ENCODE measurements around the gene FAM229B. TPM values are rescaled to one million over a fixed set of nuclear protein-coding genes. Genes with fewer than 3 reads are reported as not detected.

FAM229B gene
- total and polyA plus RNA-seq, 2 experiments from 2014 or later = 12.0 to 57.3 TPM

- H2AFZ ChIP-seq = no peak overlapping the region
- in situ Hi-C loops (cut with MboI) = no loop called here
- no peak overlapping the region for H3K9ac ChIP-seq
- H3K36me3 ChIP-seq (ENCODE audit: low read depth) = peaks cover 21% of the 10 kb centered on the region
- TF ChIP-seq EZH2phosphoT487 (IDR thresholded peaks at IDR 0.05; ENCODE audit: insufficient read depth, low read depth) (no peak), EZH2 (IDR thresholded peaks at IDR 0.05; ENCODE audit: insufficient read depth, poor library complexity, severe bottlenecking) (no peak)
- peak; percentile 6 for DNase-seq
- H3K27me3 ChIP-seq (replicated peaks; ENCODE audit: insufficient read depth) = no peaks in the 10 kb centered on the region
- no peaks in the 10 kb centered on the region for H3K9me3 ChIP-seq (ENCODE audit: low read depth)
- H3K27ac ChIP-seq = no peak overlapping the region
- no peaks in the 10 kb centered on the region for H3K9me2 ChIP-seq (ENCODE audit: insufficient read depth)
- peaks cover 30% of the 10 kb centered on the region for H3F3A ChIP-seq (ENCODE audit: insufficient read depth)
- H3K79me2 ChIP-seq (ENCODE audit: insufficient read depth) = no peaks in the 10 kb centered on the region
- WGBS, 2 experiments (ENCODE audit: low coverage in 1 of 2, low lambda C conversion rate in 2 of 2, missing lambda C conversion rate in 2 of 2) = 58% methylated on average over 6 of the region's 6 CpGs
- no peak overlapping the region for H3K4me2 ChIP-seq (ENCODE audit: unreplicated experiment)
- peaks cover 9% of the 10 kb centered on the region; the same call in 1 of the 2 replicates for H3K4me1 ChIP-seq (ENCODE audit: insufficient read depth)
- H3K4me3 ChIP-seq = no peak overlapping the region
- H4K20me1 ChIP-seq (ENCODE audit: insufficient read depth) = no peaks in the 10 kb centered on the region
These were observed 21.9 kb upstream of the FAM229B start for GRCh38 chr6:112065426-112065986.

GRCh38 chr6:112066606-112067005, 20.8 kb upstream of the FAM229B start:
- TF ChIP-seq EZH2 (IDR thresholded peaks at IDR 0.05; ENCODE audit: insufficient read depth, poor library complexity, severe bottlenecking) (no peak), EZH2phosphoT487 (IDR thresholded peaks at IDR 0.05; ENCODE audit: insufficient read depth, low read depth) (no peak)
- Histone ChIP-seq H3K9me2 (ENCODE audit: insufficient read depth) (no peaks in the 10 kb centered on the region), H3K9ac (no peak overlapping the region), H3F3A (ENCODE audit: insufficient read depth) (peaks cover 30% of the 10 kb centered on the region), H2AFZ (no peak overlapping the region), H4K20me1 (ENCODE audit: insufficient read depth) (no peaks in the 10 kb centered on the region), H3K79me2 (ENCODE audit: insufficient read depth) (no peaks in the 10 kb centered on the region), H3K9me3 (ENCODE audit: low read depth) (no peaks in the 10 kb centered on the region), H3K4me2 (ENCODE audit: unreplicated experiment) (no peak overlapping the region), H3K4me3 (no peak overlapping the region), H3K27ac (no peak overlapping the region), H3K27me3 (replicated peaks; ENCODE audit: insufficient read depth) (no peaks in the 10 kb centered on the region), H3K36me3 (ENCODE audit: low read depth) (peaks cover 30% of the 10 kb centered on the region), H3K4me1 (ENCODE audit: insufficient read depth) (peaks cover 6% of the 10 kb centered on the region; the same call in 1 of the 2 replicates)
- no peak for DNase-seq
- in situ Hi-C loops (cut with MboI) = no loop called here
- WGBS, 2 experiments (ENCODE audit: low coverage in 1 of 2, low lambda C conversion rate in 2 of 2, missing lambda C conversion rate in 2 of 2) = 97 to 99% methylated on average over 3 of the region's 3 CpGs

GRCh38 chr6:112081569-112081968, 5.8 kb upstream of the FAM229B start:
- H3K79me2 ChIP-seq (ENCODE audit: insufficient read depth) = peaks cover 18% of the 10 kb centered on the region
- H3K36me3 ChIP-seq (ENCODE audit: low read depth) = peaks cover 65% of the 10 kb centered on the region
- in situ Hi-C loops (cut with MboI) = no loop called here

GRCh38 chr6:112085286-112086065, 1.9 kb upstream of the FAM229B start:
- DNase-seq = no peak
- no peaks in the 10 kb centered on the region for H3K27me3 ChIP-seq (replicated peaks; ENCODE audit: insufficient read depth)
- no peak overlapping the region for H3K27ac ChIP-seq
- peaks cover 9% of the 10 kb centered on the region for H3K4me1 ChIP-seq (ENCODE audit: insufficient read depth)
- peaks cover 26% of the 10 kb centered on the region for H3K36me3 ChIP-seq (ENCODE audit: low read depth)
- H3K9ac ChIP-seq = peak overlapping the region; percentile 94
- TF ChIP-seq EZH2 (IDR thresholded peaks at IDR 0.05; ENCODE audit: insufficient read depth, poor library complexity, severe bottlenecking) (no peak), EZH2phosphoT487 (IDR thresholded peaks at IDR 0.05; ENCODE audit: insufficient read depth, low read depth) (no peak)
- peaks cover 28% of the 10 kb centered on the region for H3K79me2 ChIP-seq (ENCODE audit: insufficient read depth)
- H3K4me2 ChIP-seq (ENCODE audit: unreplicated experiment) = peak overlapping the region; percentile 81
- H3K4me3 ChIP-seq = peak overlapping the region; percentile 90
- no peak overlapping the region for H2AFZ ChIP-seq
- no peaks in the 10 kb centered on the region for H4K20me1 ChIP-seq (ENCODE audit: insufficient read depth)
- H3F3A ChIP-seq (ENCODE audit: insufficient read depth) = peaks cover 10% of the 10 kb centered on the region; the same call in 1 of the 2 replicates
- no peaks in the 10 kb centered on the region for H3K9me3 ChIP-seq (ENCODE audit: low read depth)
- H3K9me2 ChIP-seq (ENCODE audit: insufficient read depth) = no peaks in the 10 kb centered on the region
- WGBS, 2 experiments (ENCODE audit: low coverage in 1 of 2, low lambda C conversion rate in 2 of 2, missing lambda C conversion rate in 2 of 2) = 89 to 91% methylated on average over 8 of the region's 8 CpGs
- in situ Hi-C loops (cut with MboI) = no loop called here

More at GRCh38 chr6:112081569-112081968, 5.8 kb upstream of the FAM229B start:
- WGBS, 2 experiments (ENCODE audit: low coverage in 1 of 2, low lambda C conversion rate in 2 of 2, missing lambda C conversion rate in 2 of 2) = 92 to 94% methylated on average over 4 of the region's 4 CpGs
- TF ChIP-seq EZH2phosphoT487 (IDR thresholded peaks at IDR 0.05; ENCODE audit: insufficient read depth, low read depth) = no peak
- no peak for TF ChIP-seq EZH2 (IDR thresholded peaks at IDR 0.05; ENCODE audit: insufficient read depth, poor library complexity, severe bottlenecking)
- no peaks in the 10 kb centered on the region for H3K9me2 ChIP-seq (ENCODE audit: insufficient read depth)
- no peak overlapping the region for H3K9ac ChIP-seq
- H3F3A ChIP-seq (ENCODE audit: insufficient read depth) = peaks cover 2% of the 10 kb centered on the region; the same call in 1 of the 2 replicates
- no peaks in the 10 kb centered on the region for H3K9me3 ChIP-seq (ENCODE audit: low read depth)
- no peak overlapping the region for H2AFZ ChIP-seq
- no peak overlapping the region for H3K27ac ChIP-seq
- H3K4me1 ChIP-seq (ENCODE audit: insufficient read depth) = peaks cover 9% of the 10 kb centered on the region
- H3K4me3 ChIP-seq = no peak overlapping the region
- no peaks in the 10 kb centered on the region for H4K20me1 ChIP-seq (ENCODE audit: insufficient read depth)
- H3K4me2 ChIP-seq (ENCODE audit: unreplicated experiment) = no peak overlapping the region
- DNase-seq = no peak
- H3K27me3 ChIP-seq (replicated peaks; ENCODE audit: insufficient read depth) = no peaks in the 10 kb centered on the region
